Measurements from ENCODE around the gene RBKS.
A peak's percentile ranks its signal among the peaks of the same experiment; 100 is the strongest.

RBKS gene

GRCh38 chr2:27735263-27735904 lies 154.8 kb downstream of the RBKS start:
- DNase-seq (ENCODE audit: low spot score), result peak; percentile 54

GRCh38 chr2:27734305-27734704 lies 155.9 kb downstream of the RBKS start:
- DNase-seq (ENCODE audit: low spot score), result no peak

Data from LoVo (cell line).